C4-2B (cell line): ENCODE data around the gene OSGEP.

Experiments
- ZFX ChIP-seq: fragments of 450-650 bp; IDR thresholded peaks from 2 replicates; pipeline ENCODE4 v1.6.1; 2017
- TF ChIP-seq, protein P1 (sequence below): fragments of 450-650 bp; conservative IDR thresholded peaks from 2 replicates; pipeline ENCODE4 v1.5.1; 2017; ENCODE audit warnings: mild to moderate bottlenecking

DNA sequence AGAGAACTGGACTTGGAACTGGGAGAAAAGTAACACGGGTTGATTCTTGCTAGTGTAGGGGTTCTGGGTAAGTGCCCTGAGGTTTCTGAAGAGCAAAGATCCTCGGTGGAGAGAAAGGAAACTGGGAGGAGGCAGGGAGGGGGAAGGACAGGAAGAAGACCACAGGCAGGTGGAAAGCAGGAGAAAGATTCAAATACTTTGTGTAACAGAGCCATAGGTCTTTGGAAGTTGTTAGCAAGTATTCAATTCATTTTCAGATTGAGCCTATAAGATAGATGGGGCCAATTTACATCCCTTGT lies 15.9 kb upstream of the OSGEP start:
- TF ChIP-seq, protein P1, sequence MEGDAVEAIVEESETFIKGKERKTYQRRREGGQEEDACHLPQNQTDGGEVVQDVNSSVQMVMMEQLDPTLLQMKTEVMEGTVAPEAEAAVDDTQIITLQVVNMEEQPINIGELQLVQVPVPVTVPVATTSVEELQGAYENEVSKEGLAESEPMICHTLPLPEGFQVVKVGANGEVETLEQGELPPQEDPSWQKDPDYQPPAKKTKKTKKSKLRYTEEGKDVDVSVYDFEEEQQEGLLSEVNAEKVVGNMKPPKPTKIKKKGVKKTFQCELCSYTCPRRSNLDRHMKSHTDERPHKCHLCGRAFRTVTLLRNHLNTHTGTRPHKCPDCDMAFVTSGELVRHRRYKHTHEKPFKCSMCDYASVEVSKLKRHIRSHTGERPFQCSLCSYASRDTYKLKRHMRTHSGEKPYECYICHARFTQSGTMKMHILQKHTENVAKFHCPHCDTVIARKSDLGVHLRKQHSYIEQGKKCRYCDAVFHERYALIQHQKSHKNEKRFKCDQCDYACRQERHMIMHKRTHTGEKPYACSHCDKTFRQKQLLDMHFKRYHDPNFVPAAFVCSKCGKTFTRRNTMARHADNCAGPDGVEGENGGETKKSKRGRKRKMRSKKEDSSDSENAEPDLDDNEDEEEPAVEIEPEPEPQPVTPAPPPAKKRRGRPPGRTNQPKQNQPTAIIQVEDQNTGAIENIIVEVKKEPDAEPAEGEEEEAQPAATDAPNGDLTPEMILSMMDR = no peak
- no peak for TF ChIP-seq ZFX
